H1 (cell line): ENCODE measurements around the gene GOLIM4. TPM values are rescaled to one million over a fixed set of nuclear protein-coding genes. Genes with fewer than 3 reads are reported as not detected.

Experiments used
- CTCF ChIA-PET: fragments of 300-600 bp; sonication (Branson Sonifier 250); formaldehyde crosslinking; loops from one replicate; lab custom pipeline; 2021; ENCODE audit not compliant: partially characterized antibody; lab: Charles Lee
- POLR2A ChIA-PET: fragments of 300-600 bp; sonication (Branson Sonifier 250); formaldehyde crosslinking; loops from one replicate; lab custom pipeline; 2021; ENCODE audit warnings: inconsistent platforms; ENCODE audit not compliant: partially characterized antibody; lab: Charles Lee
- DNase-seq, 2 experiments: peaks; one replicate each; pipeline versions ENCODE4 v3.0.0 to v3.0.0-alpha.2; 2010 to 2022; ENCODE audit warnings: low spot score in 2 of 2, low read depth in 1 of 2, mixed read lengths in 1 of 2
- FAIRE-seq: peaks from 2 replicates; lab custom pipeline; 2011; peaks lifted over from hg19 to GRCh38; lab: Jason Lieb, UNC
- H2AFZ ChIP-seq: 2 replicates; pipeline ENCODE4 v1.8.1; 2012; ENCODE audit warnings: low read length, inconsistent platforms
- H2AK5ac ChIP-seq: 2 replicates; pipeline ENCODE4 v1.6.1; 2013; ENCODE audit warnings: low read depth, low read length
- H2BK120ac ChIP-seq: replicated peaks from 2 replicates; pipeline ENCODE3; 2013; ENCODE audit warnings: low read depth, low read length, inconsistent platforms
- H2BK12ac ChIP-seq: 2 replicates; pipeline ENCODE4 v1.6.1; 2013; ENCODE audit warnings: low read depth, low read length
- H2BK15ac ChIP-seq: 2 replicates; pipeline ENCODE4 v1.6.1; 2013; ENCODE audit warnings: low read length
- H2BK20ac ChIP-seq: 2 replicates; pipeline ENCODE4 v1.6.1; 2013; ENCODE audit warnings: low read length
- H2BK5ac ChIP-seq: 2 replicates; pipeline ENCODE4 v1.6.1; 2013; ENCODE audit warnings: low read depth, low read length
- H3K14ac ChIP-seq: 2 replicates; pipeline ENCODE4 v1.6.1; 2013; ENCODE audit warnings: inconsistent platforms; ENCODE audit not compliant: insufficient read length
- H3K18ac ChIP-seq: 2 replicates; pipeline ENCODE4 v1.6.1; 2013; ENCODE audit warnings: low read length; ENCODE audit errors: extremely low read depth
- H3K23ac ChIP-seq: 2 replicates; pipeline ENCODE4 v1.6.1; 2013; ENCODE audit warnings: inconsistent platforms; ENCODE audit not compliant: insufficient read length
- H3K23me2 ChIP-seq: 2 replicates; pipeline ENCODE4 v1.6.1; 2013; ENCODE audit warnings: low read depth, low read length
- H3K27ac ChIP-seq: 2 replicates; pipeline ENCODE4 v1.6.1; 2011; ENCODE audit warnings: low read depth, low read length, inconsistent platforms
- H3K27me3 ChIP-seq, 4 experiments: replicated peaks in 1 of 4; 1 replicate in 1 of 4; 2 replicates in 3 of 4; pipeline versions ENCODE4 v1.6.1 to v1.8.1; 2011 to 2013; ENCODE audit warnings: low read length in 3 of 4, mild to moderate bottlenecking in 3 of 4, inconsistent platforms in 2 of 4, mixed read lengths in 2 of 4, moderate library complexity in 1 of 4; ENCODE audit not compliant: control insufficient read depth in 3 of 4, insufficient read depth in 3 of 4; ENCODE audit errors: extremely low read depth in 1 of 4
- H3K36me3 ChIP-seq, 4 experiments: 2 replicates each; pipeline versions ENCODE4 v1.6.1 to v1.8.1; 2011 to 2013; ENCODE audit warnings: mild to moderate bottlenecking in 4 of 4, low read length in 3 of 4, moderate library complexity in 2 of 4, control low read depth in 1 of 4, inconsistent platforms in 1 of 4; ENCODE audit not compliant: insufficient read depth in 4 of 4, control insufficient read depth in 2 of 4
- H3K4ac ChIP-seq: replicated peaks from 2 replicates; pipeline ENCODE3; 2013; ENCODE audit warnings: low read length, low read depth, mixed read lengths, inconsistent platforms; ENCODE audit not compliant: insufficient read length
- H3K4me1 ChIP-seq, 4 experiments: replicated peaks in 1 of 4; 1 replicate in 1 of 4; 2 replicates in 3 of 4; pipeline versions ENCODE4 v1.6.1 to v1.8.1; 2011 to 2013; ENCODE audit warnings: low read length in 3 of 4, inconsistent platforms in 2 of 4, mixed read lengths in 1 of 4; ENCODE audit not compliant: insufficient read depth in 4 of 4, control insufficient read depth in 3 of 4
- H3K4me2 ChIP-seq, 2 experiments: 2 replicates each; pipeline versions ENCODE4 v1.6.1 to v1.8.1; 2011 to 2013; ENCODE audit warnings: low read depth in 2 of 2, low read length in 2 of 2, control low read depth in 1 of 2, inconsistent platforms in 1 of 2, mild to moderate bottlenecking in 1 of 2; ENCODE audit not compliant: insufficient read depth in 1 of 2
- H3K4me3 ChIP-seq, 4 experiments: fragments of 200-600, 300-600 bp in 1 of 4; sonication (generic), shearing (Covaris generic), sonication (Bioruptor Twin) in 1 of 4; 2 replicates each; pipeline versions ENCODE4 v1.5.1 to v1.8.1; 2011 to 2016; ENCODE audit warnings: low read length in 4 of 4, low read depth in 3 of 4, control low read depth in 2 of 4, inconsistent platforms in 2 of 4, mild to moderate bottlenecking in 2 of 4, mixed read lengths in 1 of 4, moderate library complexity in 1 of 4; ENCODE audit not compliant: insufficient read depth in 2 of 4; ENCODE audit errors: extremely low read depth in 1 of 4
- H3K56ac ChIP-seq: replicated peaks from 2 replicates; pipeline ENCODE3; 2013; ENCODE audit warnings: low read depth, mild to moderate bottlenecking, mixed read lengths, low read length, inconsistent platforms; ENCODE audit not compliant: insufficient read length
- H3K79me1 ChIP-seq: 2 replicates; pipeline ENCODE4 v1.6.1; 2013; ENCODE audit warnings: low read depth, low read length, control low read depth
- H3K79me2 ChIP-seq, 2 experiments: 2 replicates each; pipeline versions ENCODE4 v1.6.1 to v1.8.1; 2012 to 2013; ENCODE audit warnings: low read length in 2 of 2, mild to moderate bottlenecking in 2 of 2, inconsistent platforms in 1 of 2; ENCODE audit not compliant: insufficient read depth in 2 of 2, control insufficient read depth in 1 of 2
- H3K9ac ChIP-seq, 4 experiments: replicated peaks in 1 of 4; 1 replicate in 1 of 4; 2 replicates in 3 of 4; pipeline versions ENCODE4 v1.6.1 to v1.8.1; 2011 to 2013; ENCODE audit warnings: low read depth in 3 of 4, low read length in 3 of 4, control low read depth in 2 of 4, mild to moderate bottlenecking in 2 of 4, moderate library complexity in 2 of 4, inconsistent platforms in 1 of 4; ENCODE audit errors: extremely low read depth in 1 of 4
- H3K9me3 ChIP-seq, 2 experiments: 2 replicates each; pipeline versions ENCODE4 v1.6.1 to v1.8.1; 2012 to 2013; ENCODE audit warnings: mild to moderate bottlenecking in 2 of 2, moderate library complexity in 2 of 2, control low read depth in 1 of 2, inconsistent platforms in 1 of 2, low read depth in 1 of 2, low read length in 1 of 2, mixed read lengths in 1 of 2; ENCODE audit not compliant: insufficient read depth in 2 of 2
- H4K20me1 ChIP-seq, 2 experiments: replicated peaks in 1 of 2; 2 replicates each; pipeline versions ENCODE3 to v1.8.1; 2011 to 2013; ENCODE audit warnings: inconsistent platforms in 2 of 2, low read length in 2 of 2, mild to moderate bottlenecking in 1 of 2; ENCODE audit not compliant: insufficient read depth in 2 of 2, control insufficient read depth in 1 of 2
- H4K5ac ChIP-seq: 2 replicates; pipeline ENCODE4 v1.6.1; 2013; ENCODE audit warnings: low read length, low read depth, mixed read lengths, inconsistent platforms; ENCODE audit not compliant: insufficient read length
- H4K8ac ChIP-seq: 2 replicates; pipeline ENCODE4 v1.8.0; 2013; ENCODE audit warnings: mild to moderate bottlenecking, moderate library complexity, low read length, inconsistent platforms; ENCODE audit not compliant: insufficient read depth; ENCODE audit errors: extremely low read depth
- H4K91ac ChIP-seq: replicated peaks from 2 replicates; pipeline ENCODE3; 2013; ENCODE audit warnings: low read length, mixed read lengths, inconsistent platforms; ENCODE audit not compliant: insufficient read length
- CTBP2 ChIP-seq: IDR thresholded peaks from 2 replicates; pipeline ENCODE4 v1.7.0; 2011; ENCODE audit warnings: borderline replicate concordance, mild to moderate bottlenecking, moderate library complexity, mixed read lengths, low read length; ENCODE audit not compliant: insufficient read depth, insufficient read length
- EZH2 ChIP-seq: fragments of 200-600 bp; sonication (generic); IDR thresholded peaks from 2 replicates; pipeline ENCODE4 v1.7.1; 2012; ENCODE audit warnings: low read depth, mild to moderate bottlenecking, moderate library complexity, low read length, inconsistent platforms; ENCODE audit not compliant: severe bottlenecking
- FOSL1 ChIP-seq: IDR thresholded peaks from 2 replicates; pipeline ENCODE4 v1.6.1; 2011; ENCODE audit warnings: mild to moderate bottlenecking, low read depth, low read length, moderate library complexity; ENCODE audit not compliant: insufficient read depth
- HDAC2 ChIP-seq, 2 experiments: fragments of 300-600 bp in 1 of 2; sonication (generic) in 1 of 2; IDR thresholded peaks; 2 replicates each; pipeline ENCODE4 v1.6.1; 2011 to 2012; ENCODE audit warnings: low read depth in 2 of 2, low read length in 2 of 2, mild to moderate bottlenecking in 2 of 2, moderate library complexity in 2 of 2, borderline replicate concordance in 1 of 2, inconsistent platforms in 1 of 2
- KDM1A ChIP-seq: fragments of 200-600, 300-600 bp; sonication (generic); IDR thresholded peaks from 2 replicates; pipeline ENCODE4 v1.7.1; 2016; ENCODE audit warnings: mild to moderate bottlenecking, low read length, borderline replicate concordance
- NRF1 ChIP-seq: IDR thresholded peaks from 2 replicates; pipeline ENCODE4 v1.6.1; 2011; ENCODE audit warnings: mild to moderate bottlenecking, low read depth, low read length, improper control_type of control experiment
- POLR2AphosphoS5 ChIP-seq: IDR thresholded peaks from 2 replicates; pipeline ENCODE4 v1.6.1; 2011; ENCODE audit warnings: low read depth, low read length
- RFX5 ChIP-seq: IDR thresholded peaks from 2 replicates; pipeline ENCODE4 v1.6.1; 2011; ENCODE audit warnings: low read depth, low read length, improper control_type of control experiment, borderline replicate concordance
- TCF12 ChIP-seq: IDR thresholded peaks from 2 replicates; pipeline ENCODE4 v1.6.1; 2011; ENCODE audit warnings: low read depth, mild to moderate bottlenecking, low read length
- USF2 ChIP-seq: IDR thresholded peaks from 2 replicates; pipeline ENCODE4 v1.6.1; 2011; ENCODE audit warnings: low read length, improper control_type of control experiment
- WGBS, 2 experiments: shearing (Covaris generic) in 1 of 2; methylation state at CpG; one replicate each; pipeline versions ENCODE4 v1.1.6 to v1.1.7; 2013 to 2015; ENCODE audit warnings: low lambda C conversion rate in 2 of 2, mixed read lengths in 2 of 2, inconsistent platforms in 1 of 2, low coverage in 1 of 2, missing lambda C conversion rate in 1 of 2; ENCODE audit not compliant: insufficient replicate concordance in 2 of 2, insufficient coverage in 1 of 2, insufficient read length in 1 of 2; ENCODE audit errors: extremely low coverage in 1 of 2, missing lambda C conversion rate in 1 of 2; 5-methylcytosine and 5-hydroxymethylcytosine counted together
- polyA plus RNA-seq, 7 experiments: library from polyadenylated mRNA; depleted of rRNA in 3 of 7; stranded (reverse) in 5 of 7; unstranded in 2 of 7; fragments of >200 nt in 5 of 7; fragments of 200-250 nt in 2 of 7; gene quantifications; 1 replicate in 5 of 7; 2 replicates in 1 of 7; 4 replicates in 1 of 7; pipeline versions ENCODE4 v1.2.1 to v1.2.3, GENCODE V29; 2011 to 2013; ENCODE audit warnings: missing spikeins in 2 of 7, mixed read lengths in 2 of 7
- total RNA-seq: library from RNA; stranded (reverse); fragmentation: NEBNext Ultra II Directional; extraction: Animal tissue kit (Norgen Biotek cat#: 25700); gene quantifications from 2 replicates; pipeline ENCODE4 v1.2.1, GENCODE V29; 2021

GOLIM4 gene
- total and polyA plus RNA-seq, 2 of the 8 experiments (the other 6 are each of a cell fraction or from before 2014, with no cell fraction given), result 5.6 to 29.7 TPM

DNA sequence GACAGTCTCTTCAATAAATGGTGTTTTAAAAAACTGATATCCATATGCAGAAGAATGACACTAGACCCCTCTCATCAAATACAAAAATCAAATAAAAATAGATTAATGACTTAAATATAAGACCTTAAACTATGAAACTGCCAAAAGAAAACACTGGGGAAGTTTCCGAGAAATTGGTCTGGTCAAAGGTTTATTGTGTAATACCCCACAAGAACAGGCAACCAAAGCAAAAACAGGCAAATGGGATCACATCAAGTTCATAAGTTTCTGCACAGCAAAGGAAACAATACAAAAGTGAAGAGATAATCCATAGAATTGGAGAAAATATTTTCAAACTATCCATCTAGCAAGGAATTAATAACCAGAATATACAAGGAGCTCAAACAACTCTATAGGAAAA is 126.2 kb downstream of the GOLIM4 start:
- no peak overlapping the region for H2BK120ac ChIP-seq
- H3K4ac ChIP-seq, result no peak overlapping the region
- no peak overlapping the region for H2BK15ac ChIP-seq
- TF ChIP-seq NRF1, result no peak
- TF ChIP-seq FOSL1, result no peak
- TF ChIP-seq RFX5, result no peak
- no peak for TF ChIP-seq TCF12
- TF ChIP-seq KDM1A, result no peak
- TF ChIP-seq USF2, result no peak
- no peak for TF ChIP-seq HDAC2 (IDR thresholded peaks at IDR 0.05; ENCODE audit: borderline replicate concordance in 1 of 2, low read depth in 2 of 2, low read length in 2 of 2)
- no peak for TF ChIP-seq EZH2
- TF ChIP-seq POLR2AphosphoS5, result no peak
- no peak for TF ChIP-seq CTBP2
- H3K14ac ChIP-seq, result no peak overlapping the region
- no peak overlapping the region for H4K8ac ChIP-seq
- no peak for DNase-seq
- H3K9me3 ChIP-seq, result no peaks in the 10 kb centered on the region
- H3K27ac ChIP-seq, result no peak overlapping the region
- H3K23ac ChIP-seq, result no peak overlapping the region
- ChIA-PET POLR2A (no interaction called here), CTCF (no interaction called here)
- no peaks in the 10 kb centered on the region for H3K79me2 ChIP-seq
- H3K23me2 ChIP-seq, result no peaks in the 10 kb centered on the region
- H3K36me3 ChIP-seq, result no peaks in the 10 kb centered on the region
- no peak overlapping the region for H2AFZ ChIP-seq
- H3K4me2 ChIP-seq, result no peak overlapping the region
- FAIRE-seq, result no peak
- 89% methylated on average over 1 of the region's 1 CpG; no CpG with 5 or more reads in 1 of the 2 experiments for WGBS, 2 experiments
- no peak overlapping the region for H3K9ac ChIP-seq
- H2BK20ac ChIP-seq, result no peak overlapping the region
- H3K18ac ChIP-seq, result no peak overlapping the region
- no peaks in the 10 kb centered on the region for H3K79me1 ChIP-seq
- no peaks in the 10 kb centered on the region for H3K4me1 ChIP-seq
- no peak overlapping the region for H2BK12ac ChIP-seq
- no peak overlapping the region for H3K56ac ChIP-seq
- H2AK5ac ChIP-seq, result no peak overlapping the region
- H2BK5ac ChIP-seq, result no peak overlapping the region
- H3K27me3 ChIP-seq, result peaks cover 0 to 1% (median 0%) of the 10 kb centered on the region in 4 experiments; a peak in 1 of 7 replicates
- H4K5ac ChIP-seq, result no peak overlapping the region
- no peak overlapping the region for H3K4me3 ChIP-seq
- no peaks in the 10 kb centered on the region for H4K20me1 ChIP-seq
- H4K91ac ChIP-seq, result no peak overlapping the region
